Measurements from ENCODE around the gene GALNT14. TPM values are rescaled to one million over a fixed set of nuclear protein-coding genes. Genes with fewer than 3 reads are reported as not detected.

Gene GALNT14
- total RNA-seq, 2 donors from 2014 or later: 1.6 TPM; not detected in 1

DNA sequence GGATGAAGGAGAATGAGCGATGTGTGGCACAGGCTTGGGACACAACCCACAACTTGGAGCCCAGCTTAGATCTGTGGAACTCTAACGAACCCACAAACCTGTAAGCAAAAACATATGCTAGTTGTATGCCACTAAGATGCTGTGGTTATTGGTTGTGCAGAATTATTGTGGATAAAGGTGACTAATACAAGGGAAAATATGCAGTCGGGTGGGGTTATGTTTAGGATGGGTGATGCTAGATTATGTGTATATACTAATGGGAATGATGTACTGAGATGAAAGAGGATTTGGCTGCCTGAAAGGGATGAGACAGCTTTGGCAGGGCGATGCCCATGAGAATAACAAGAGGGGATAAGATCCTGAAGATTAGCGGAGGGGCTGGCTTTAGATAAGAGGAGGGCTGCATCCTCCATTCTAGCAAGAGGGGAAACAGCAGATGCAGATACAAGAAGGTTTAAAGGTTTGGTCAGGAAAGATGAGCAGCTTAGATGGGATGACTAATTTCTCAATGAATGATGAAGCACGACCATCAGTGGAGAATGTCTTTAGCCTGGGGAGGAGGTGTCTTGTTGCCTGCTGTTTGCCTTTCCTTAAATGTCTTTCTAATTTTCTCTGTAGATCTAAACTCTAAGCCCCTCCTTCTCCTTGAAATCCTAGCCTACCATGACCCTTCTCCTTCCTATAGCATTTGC is 49.6 kb downstream of the GALNT14 start:
- Histone ChIP-seq H3K36me3 (no peaks in the 10 kb centered on the region), H3K27ac (no peak overlapping the region), H3K27me3 (replicated peaks; ENCODE audit: insufficient read depth) (no peaks in the 10 kb centered on the region), H3K9me3 (no peaks in the 10 kb centered on the region), H3K4me3 (no peak overlapping the region), H3K4me1 (ENCODE audit: control insufficient read depth in 1 of 2, low read depth in 2 of 2) (no peaks in the 10 kb centered on the region)
- ATAC-seq (ENCODE audit: insufficient number of reproducible peaks, low FRiP score, low read depth) (no peak), DNase-seq (ENCODE audit: low spot score) (no peak)
- TF ChIP-seq, protein P1, sequence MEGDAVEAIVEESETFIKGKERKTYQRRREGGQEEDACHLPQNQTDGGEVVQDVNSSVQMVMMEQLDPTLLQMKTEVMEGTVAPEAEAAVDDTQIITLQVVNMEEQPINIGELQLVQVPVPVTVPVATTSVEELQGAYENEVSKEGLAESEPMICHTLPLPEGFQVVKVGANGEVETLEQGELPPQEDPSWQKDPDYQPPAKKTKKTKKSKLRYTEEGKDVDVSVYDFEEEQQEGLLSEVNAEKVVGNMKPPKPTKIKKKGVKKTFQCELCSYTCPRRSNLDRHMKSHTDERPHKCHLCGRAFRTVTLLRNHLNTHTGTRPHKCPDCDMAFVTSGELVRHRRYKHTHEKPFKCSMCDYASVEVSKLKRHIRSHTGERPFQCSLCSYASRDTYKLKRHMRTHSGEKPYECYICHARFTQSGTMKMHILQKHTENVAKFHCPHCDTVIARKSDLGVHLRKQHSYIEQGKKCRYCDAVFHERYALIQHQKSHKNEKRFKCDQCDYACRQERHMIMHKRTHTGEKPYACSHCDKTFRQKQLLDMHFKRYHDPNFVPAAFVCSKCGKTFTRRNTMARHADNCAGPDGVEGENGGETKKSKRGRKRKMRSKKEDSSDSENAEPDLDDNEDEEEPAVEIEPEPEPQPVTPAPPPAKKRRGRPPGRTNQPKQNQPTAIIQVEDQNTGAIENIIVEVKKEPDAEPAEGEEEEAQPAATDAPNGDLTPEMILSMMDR (IDR thresholded peaks at IDR 0.05): no peak

DNA sequence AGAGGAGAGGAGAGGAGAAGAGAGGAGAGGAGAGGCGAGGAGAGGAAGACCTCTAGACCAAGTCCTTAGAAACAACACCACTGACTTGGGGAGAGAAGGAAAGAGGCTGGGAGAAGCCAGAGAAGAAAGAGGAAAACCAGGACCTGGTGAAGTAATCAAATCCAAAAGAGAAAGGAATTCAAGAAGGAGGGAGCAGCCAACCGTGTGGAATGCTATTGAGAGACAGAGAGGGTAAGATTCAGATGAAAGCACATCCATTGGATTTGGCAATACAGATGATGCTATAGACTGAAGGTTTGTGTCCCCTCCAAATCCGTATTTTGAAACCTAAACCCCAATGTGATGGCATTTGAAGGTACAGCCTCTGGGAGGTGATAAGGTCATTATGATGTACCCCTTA is 50.7 kb downstream of the GALNT14 start:
- ATAC-seq (ENCODE audit: insufficient number of reproducible peaks, low FRiP score, low read depth) (no peak), DNase-seq (ENCODE audit: low spot score) (no peak)
- Histone ChIP-seq H3K27me3 (replicated peaks; ENCODE audit: insufficient read depth) (no peaks in the 10 kb centered on the region), H3K9me3 (no peaks in the 10 kb centered on the region), H3K36me3 (no peaks in the 10 kb centered on the region), H3K4me1 (ENCODE audit: control insufficient read depth in 1 of 2, low read depth in 2 of 2) (no peaks in the 10 kb centered on the region), H3K27ac (no peak overlapping the region), H3K4me3 (no peak overlapping the region)
- TF ChIP-seq, protein P1 (IDR thresholded peaks at IDR 0.05): no peak

DNA sequence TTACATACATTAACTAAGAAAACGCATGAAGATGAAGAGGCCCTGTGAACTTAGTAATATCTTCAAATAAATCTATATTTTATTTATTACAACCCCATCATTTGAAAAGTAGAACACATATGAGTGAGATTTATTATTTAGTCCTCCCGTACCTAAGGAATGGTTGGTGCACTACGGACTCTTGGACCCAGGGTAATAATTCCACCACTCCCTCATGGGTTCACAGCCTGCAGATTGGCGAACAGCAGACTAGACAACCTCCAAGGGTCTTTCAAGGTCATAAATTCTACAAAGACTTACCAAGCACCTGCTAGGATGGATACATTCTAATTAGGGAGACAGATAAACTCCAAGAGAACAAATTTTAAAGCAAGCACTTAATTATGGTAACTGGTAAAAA is 51.6 kb downstream of the GALNT14 start:
- no peak for DNase-seq (ENCODE audit: low spot score)

GRCh38 chr2:31083234-31083993 is 54.8 kb downstream of the GALNT14 start:
- H3K9me3 ChIP-seq: no peaks in the 10 kb centered on the region
- H3K27me3 ChIP-seq (replicated peaks; ENCODE audit: insufficient read depth): no peaks in the 10 kb centered on the region
- peaks cover 0 to 6% of the 10 kb centered on the region in 2 donors for H3K4me1 ChIP-seq (ENCODE audit: control insufficient read depth in 1 of 2, low read depth in 2 of 2)
- ATAC-seq (ENCODE audit: insufficient number of reproducible peaks, low FRiP score, low read depth): no peak
- TF ChIP-seq, protein P1 (IDR thresholded peaks at IDR 0.05): no peak
- H3K27ac ChIP-seq: no peak overlapping the region
- DNase-seq (ENCODE audit: low spot score): no peak
- H3K36me3 ChIP-seq: no peaks in the 10 kb centered on the region
- no peak overlapping the region for H3K4me3 ChIP-seq

More for the DNA sequence above, 51.6 kb downstream of the GALNT14 start:
- no peak for ATAC-seq (ENCODE audit: insufficient number of reproducible peaks, low FRiP score, low read depth)
- Histone ChIP-seq H3K27me3 (replicated peaks; ENCODE audit: insufficient read depth) (no peaks in the 10 kb centered on the region), H3K27ac (no peak overlapping the region), H3K36me3 (no peaks in the 10 kb centered on the region), H3K4me1 (ENCODE audit: control insufficient read depth in 1 of 2, low read depth in 2 of 2) (peaks cover 0 to 5% of the 10 kb centered on the region in 2 donors), H3K4me3 (no peak overlapping the region), H3K9me3 (no peaks in the 10 kb centered on the region)
- TF ChIP-seq, protein P1 (IDR thresholded peaks at IDR 0.05): no peak

- TF ChIP-seq, protein P1 (IDR thresholded peaks at IDR 0.05): no peak
- no peaks in the 10 kb centered on the region for H3K9me3 ChIP-seq
- H3K27ac ChIP-seq: no peak overlapping the region
- peaks cover 0 to 6% of the 10 kb centered on the region in 2 donors for H3K4me1 ChIP-seq (ENCODE audit: control insufficient read depth in 1 of 2, low read depth in 2 of 2)
- H3K36me3 ChIP-seq: no peaks in the 10 kb centered on the region
- DNase-seq (ENCODE audit: low spot score) (no peak), ATAC-seq (ENCODE audit: insufficient number of reproducible peaks, low FRiP score, low read depth) (no peak)
- no peak overlapping the region for H3K4me3 ChIP-seq
- H3K27me3 ChIP-seq (replicated peaks; ENCODE audit: insufficient read depth): no peaks in the 10 kb centered on the region
Measured at GRCh38 chr2:31082002-31082401, 56.2 kb downstream of the GALNT14 start.
